GM19193 (cell line): ENCODE results near the gene ZNF335.

ENCODE experiments used
- POLR2A ChIP-seq: IDR thresholded peaks from 4 replicates; pipeline ENCODE4 v1.6.1; 2011; ENCODE audit not compliant: insufficient read depth, insufficient read length; ENCODE audit errors: extremely low read depth

Gene ZNF335

DNA sequence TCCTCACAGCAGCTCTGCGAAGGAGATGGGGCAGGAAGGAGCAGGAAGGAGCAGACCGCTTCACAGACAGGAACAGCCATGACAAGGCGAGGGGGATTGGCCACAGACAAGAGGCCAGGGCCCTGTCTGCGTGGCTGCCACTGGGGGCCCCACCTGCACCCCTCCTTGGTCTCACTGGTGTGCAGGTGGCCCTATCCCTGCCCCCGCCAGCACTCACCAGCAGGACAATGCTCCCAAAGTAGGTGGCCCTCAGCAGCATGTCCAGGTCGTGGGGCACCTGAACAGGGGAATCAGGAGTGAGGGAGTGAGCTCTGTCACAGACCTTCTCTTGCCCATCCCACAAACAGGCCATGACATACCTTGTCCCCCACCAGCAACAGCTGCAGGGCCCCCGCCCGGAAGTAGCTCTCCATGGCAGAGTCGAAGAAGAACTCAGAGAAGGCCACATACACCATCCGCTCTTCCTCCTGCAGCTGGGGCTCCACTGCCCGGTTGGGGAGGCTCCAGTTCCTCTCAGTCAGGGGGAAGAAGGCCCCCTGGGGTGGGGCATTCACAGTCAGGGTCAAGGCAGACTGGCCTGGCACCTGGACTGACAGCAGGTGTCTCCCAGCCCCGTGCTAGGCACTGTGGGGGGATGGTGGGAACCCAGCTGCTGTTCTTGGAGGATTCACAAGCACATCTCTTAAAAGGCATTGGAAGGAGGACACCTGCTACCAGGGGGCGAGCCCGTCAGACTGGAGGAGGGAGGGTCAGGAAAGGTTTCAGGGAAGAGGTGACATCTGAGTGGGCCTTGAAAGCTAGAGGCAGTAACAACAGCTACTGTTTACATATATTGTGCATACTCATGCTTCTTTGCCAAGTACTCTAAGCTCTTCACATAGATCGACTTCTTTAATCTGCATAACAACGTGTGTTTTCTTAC is 67.2 kb downstream of the ZNF335 start:
- no peak for TF ChIP-seq POLR2A

DNA sequence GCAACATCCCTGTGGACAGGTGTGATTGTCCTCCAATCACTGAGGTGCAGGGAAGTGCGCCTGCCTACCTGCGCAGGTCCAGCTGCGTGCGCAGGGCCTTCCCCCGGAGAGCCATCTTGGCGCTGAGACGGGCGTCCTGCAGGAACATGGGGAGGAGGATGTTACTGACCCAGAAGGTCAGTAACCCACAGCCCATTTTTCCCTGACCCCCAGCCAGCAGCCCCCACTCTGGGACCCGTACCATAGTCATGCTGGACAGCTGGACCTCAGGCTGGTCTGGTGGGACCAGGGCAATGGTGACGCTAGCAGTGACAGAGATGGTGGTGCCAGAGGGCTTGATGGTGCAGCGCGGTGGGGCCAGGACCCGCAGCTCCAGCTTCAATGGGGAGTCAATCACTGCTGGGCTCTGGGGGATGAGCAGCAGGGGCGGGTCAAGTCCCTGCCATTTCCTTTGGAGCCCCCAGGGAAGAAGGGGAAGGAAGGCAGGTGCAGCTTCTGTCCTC is 69.8 kb downstream of the ZNF335 start:
- no peak for TF ChIP-seq POLR2A

- TF ChIP-seq POLR2A = no peak
Measured at GRCh38 chr20:45899046-45899835, 72.8 kb downstream of the ZNF335 start.
